Prostate gland (tissue), 2 donors: Measurements from ENCODE around the gene RTL5. TPM values are rescaled to one million over a fixed set of nuclear protein-coding genes. Genes with fewer than 3 reads are reported as not detected.

ENCODE experiments used
- DNase-seq: peaks from one replicate; pipeline ENCODE4 v3.0.0-alpha.2; 2019; ENCODE audit warnings: low spot score
- H3K27ac ChIP-seq, 2 donors: fragments of 200-600 bp; sonication (generic); 2 replicates each; pipeline ENCODE4 v1.5.1; 2017 to 2019
- H3K27me3 ChIP-seq: fragments of 200-600 bp; sonication (generic); replicated peaks from 2 replicates; pipeline ENCODE4 v1.5.1; 2019; ENCODE audit not compliant: insufficient read depth
- H3K36me3 ChIP-seq, 2 donors: fragments of 200-600 bp; sonication (generic); 1 replicate in 1 of 2; 2 replicates in 1 of 2; pipeline versions ENCODE4 v1.5.1 to v1.8.1; 2017 to 2019
- H3K4me1 ChIP-seq: fragments of 200-600 bp; sonication (generic); replicated peaks from 2 replicates; pipeline ENCODE4 v1.5.1; 2019
- H3K4me3 ChIP-seq, 2 donors: fragments of 200-600 bp; sonication (generic); 2 replicates each; pipeline ENCODE4 v1.5.1; 2017 to 2019
- H3K9me3 ChIP-seq: fragments of 200-600 bp; sonication (generic); 2 replicates; pipeline ENCODE4 v1.5.1; 2017
- CTCF ChIP-seq, 4 experiments: fragments of 200-600 bp in 2 of 4; fragments of 450-650 bp in 2 of 4; sonication (generic) in 2 of 4; IDR thresholded peaks; 1 replicate in 3 of 4; 2 replicates in 1 of 4; pipeline ENCODE4 v1.5.1; 2016 to 2019; ENCODE audit warnings: antibody characterized with exemption in 4 of 4, mild to moderate bottlenecking in 2 of 4, moderate library complexity in 2 of 4
- POLR2A ChIP-seq: fragments of 450-650 bp; IDR thresholded peaks from one replicate; pipeline ENCODE4 v1.6.1; 2016; ENCODE audit warnings: antibody characterized with exemption, mild to moderate bottlenecking
- POLR2AphosphoS5 ChIP-seq: sonication (generic); formaldehyde crosslinking; IDR thresholded peaks from one replicate; pipeline ENCODE4 v1.6.1; 2017; ENCODE audit warnings: antibody characterized with exemption
- WGBS: methylation state at CpG from one replicate; pipeline ENCODE4 v1.1.5; 2018; 5-methylcytosine and 5-hydroxymethylcytosine counted together
- intact Hi-C: fragments of 100-400 bp; cut with DNase I; formaldehyde crosslinking; loops from one replicate; pipeline ENCODE4 v1.14.2; 2022
- total RNA-seq, 2 donors: library from RNA; depleted of rRNA; stranded (reverse); fragments of >200 nt; gene quantifications; one replicate each; pipeline ENCODE4 v1.1.0, GENCODE V29; 2016

RTL5 gene
- total RNA-seq, 2 donors from 2014 or later: 2.8 to 24.0 TPM

GRCh38 chrX:72126539-72127140 lies 5.1 kb downstream of the RTL5 start:
- no peaks in the 10 kb centered on the region for H3K4me1 ChIP-seq
- intact Hi-C loops: loop anchor here (1.0 kb wide), 1 partner anchor 108 kb away; no protein-coding TSS in a partner anchor
- no peak overlapping the region for H3K27ac ChIP-seq

GRCh38 chrX:72126048-72126415 lies 5.7 kb downstream of the RTL5 start:
- intact Hi-C loops: loop anchor here (1.0 kb wide), 1 partner anchor 108 kb away; no protein-coding TSS in a partner anchor
- TF ChIP-seq POLR2AphosphoS5 (no peak), CTCF (IDR thresholded peaks at IDR 0.05) (no peak), POLR2A (no peak)

More at GRCh38 chrX:72126539-72127140, 5.1 kb downstream of the RTL5 start:
- DNase-seq: peak; percentile 77
- H3K9me3 ChIP-seq: no peaks in the 10 kb centered on the region
- H3K4me3 ChIP-seq: no peak overlapping the region
- WGBS: 11% methylated on average over 9 of the region's 9 CpGs
- TF ChIP-seq POLR2A: no peak
- peak; percentile 37 to 83 (median 77) for TF ChIP-seq CTCF (IDR thresholded peaks at IDR 0.05)
- peak; percentile 55 for TF ChIP-seq POLR2AphosphoS5
- no peaks in the 10 kb centered on the region for H3K27me3 ChIP-seq
- no peaks in the 10 kb centered on the region for H3K36me3 ChIP-seq

GRCh38 chrX:72125331-72126047 lies 6.2 kb downstream of the RTL5 start:
- Histone ChIP-seq H3K36me3 (no peaks in the 10 kb centered on the region), H3K4me3 (no peak overlapping the region), H3K4me1 (no peaks in the 10 kb centered on the region), H3K9me3 (no peaks in the 10 kb centered on the region), H3K27me3 (no peaks in the 10 kb centered on the region), H3K27ac (no peak overlapping the region)
- DNase-seq: no peak
- WGBS: 35% methylated on average over 5 of the region's 6 CpGs
- TF ChIP-seq CTCF (IDR thresholded peaks at IDR 0.05): no peak
- TF ChIP-seq POLR2A: no peak
- TF ChIP-seq POLR2AphosphoS5: no peak
- intact Hi-C loops: loop anchor here (1.0 kb wide), 1 partner anchor 107 kb away; no protein-coding TSS in a partner anchor

More at GRCh38 chrX:72126048-72126415, 5.7 kb downstream of the RTL5 start:
- Histone ChIP-seq H3K36me3 (no peaks in the 10 kb centered on the region), H3K27me3 (no peaks in the 10 kb centered on the region), H3K4me3 (no peak overlapping the region), H3K9me3 (no peaks in the 10 kb centered on the region), H3K4me1 (no peaks in the 10 kb centered on the region), H3K27ac (peak overlapping the region in 1 of 2 donors; percentile 49)
- DNase-seq: no peak
- 20% methylated on average over 3 of the region's 3 CpGs for WGBS

GRCh38 chrX:72124540-72125201 lies 7.0 kb downstream of the RTL5 start:
- Histone ChIP-seq H3K27ac (no peak overlapping the region), H3K9me3 (no peaks in the 10 kb centered on the region), H3K4me3 (no peak overlapping the region), H3K27me3 (no peaks in the 10 kb centered on the region), H3K36me3 (no peaks in the 10 kb centered on the region), H3K4me1 (no peaks in the 10 kb centered on the region)
- DNase-seq: no peak
- TF ChIP-seq POLR2A (no peak), CTCF (IDR thresholded peaks at IDR 0.05) (no peak), POLR2AphosphoS5 (no peak)
- 66% methylated on average over 8 of the region's 8 CpGs for whole genome bisulfite sequencing
- intact Hi-C loops: no loop called here
